Stomach (tissue), 4 donors: ENCODE measurements around the gene ANKRD40.

Experiments used
- EP300 ChIP-seq: sonication (generic); formaldehyde crosslinking; IDR thresholded peaks from one replicate; pipeline ENCODE4 v1.6.1; 2017; ENCODE audit warnings: antibody characterized with exemption
- POLR2A ChIP-seq, 4 donors: fragments of 450-650 bp; IDR thresholded peaks; one replicate each; pipeline ENCODE4 v1.6.1; 2016; ENCODE audit warnings: antibody characterized with exemption in 4 of 4, control low read depth in 2 of 4, mild to moderate bottlenecking in 1 of 4, moderate library complexity in 1 of 4
- POLR2AphosphoS5 ChIP-seq, 3 donors: sonication (generic); formaldehyde crosslinking; IDR thresholded peaks; one replicate each; pipeline ENCODE4 v1.6.1; 2016; ENCODE audit warnings: antibody characterized with exemption in 3 of 3
- TF ChIP-seq, protein P1 (sequence below), 7 experiments: fragments of 450-650 bp in 4 of 7; fragments of 200-600 bp in 3 of 7; sonication (generic) in 3 of 7; IDR thresholded peaks; one replicate each; pipeline ENCODE4 v1.5.1; 2016 to 2019; ENCODE audit warnings: antibody characterized with exemption in 7 of 7, control low read depth in 2 of 7, mild to moderate bottlenecking in 1 of 7

DNA sequence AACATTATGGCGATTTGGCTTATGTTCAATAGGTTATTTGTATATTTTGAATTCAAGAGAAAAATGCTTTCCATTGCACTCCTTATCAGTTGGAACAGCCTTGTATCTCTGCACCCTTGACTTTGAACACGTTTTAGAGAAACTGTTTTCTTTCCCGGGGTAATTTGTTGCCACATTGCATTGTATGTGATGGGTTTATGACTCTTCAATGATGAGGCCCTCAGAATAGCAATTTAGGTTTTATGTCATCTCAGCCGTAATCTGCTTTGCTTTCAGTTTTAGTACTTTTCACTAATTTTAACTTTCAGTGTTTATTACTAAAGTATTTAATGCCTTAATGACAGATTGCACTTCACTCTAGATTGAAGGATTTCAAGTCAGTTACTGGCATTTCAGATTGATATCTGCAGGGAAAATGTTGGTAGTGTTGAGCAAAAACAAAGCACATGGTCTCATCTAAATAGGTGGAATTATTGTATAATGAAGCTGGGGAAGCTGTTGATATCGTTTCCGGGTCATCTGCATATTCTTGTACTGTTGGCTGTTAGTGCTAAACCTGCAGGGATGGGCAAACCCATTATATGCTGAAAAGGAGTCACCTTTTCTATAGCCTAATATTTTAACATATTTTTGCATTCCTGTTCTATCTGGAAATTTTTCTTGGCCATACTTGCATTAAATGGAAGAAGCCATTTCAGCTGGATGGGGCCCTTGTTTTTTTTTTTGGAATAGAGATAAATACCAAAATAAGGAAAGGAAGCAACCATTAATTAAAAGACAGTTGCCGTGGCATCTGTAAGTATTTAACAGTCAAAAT is 13.7 kb upstream of the ANKRD40 start:
- TF ChIP-seq, protein P1, sequence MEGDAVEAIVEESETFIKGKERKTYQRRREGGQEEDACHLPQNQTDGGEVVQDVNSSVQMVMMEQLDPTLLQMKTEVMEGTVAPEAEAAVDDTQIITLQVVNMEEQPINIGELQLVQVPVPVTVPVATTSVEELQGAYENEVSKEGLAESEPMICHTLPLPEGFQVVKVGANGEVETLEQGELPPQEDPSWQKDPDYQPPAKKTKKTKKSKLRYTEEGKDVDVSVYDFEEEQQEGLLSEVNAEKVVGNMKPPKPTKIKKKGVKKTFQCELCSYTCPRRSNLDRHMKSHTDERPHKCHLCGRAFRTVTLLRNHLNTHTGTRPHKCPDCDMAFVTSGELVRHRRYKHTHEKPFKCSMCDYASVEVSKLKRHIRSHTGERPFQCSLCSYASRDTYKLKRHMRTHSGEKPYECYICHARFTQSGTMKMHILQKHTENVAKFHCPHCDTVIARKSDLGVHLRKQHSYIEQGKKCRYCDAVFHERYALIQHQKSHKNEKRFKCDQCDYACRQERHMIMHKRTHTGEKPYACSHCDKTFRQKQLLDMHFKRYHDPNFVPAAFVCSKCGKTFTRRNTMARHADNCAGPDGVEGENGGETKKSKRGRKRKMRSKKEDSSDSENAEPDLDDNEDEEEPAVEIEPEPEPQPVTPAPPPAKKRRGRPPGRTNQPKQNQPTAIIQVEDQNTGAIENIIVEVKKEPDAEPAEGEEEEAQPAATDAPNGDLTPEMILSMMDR (IDR thresholded peaks at IDR 0.05): no peak
- no peak for TF ChIP-seq POLR2AphosphoS5 (IDR thresholded peaks at IDR 0.05)
- TF ChIP-seq POLR2A (IDR thresholded peaks at IDR 0.05): no peak
- no peak for TF ChIP-seq EP300
